Neural crest cell (in vitro differentiated cells): ENCODE data around the gene MYL3. TPM values are rescaled to one million over a fixed set of nuclear protein-coding genes. Genes with fewer than 3 reads are reported as not detected.
A peak's percentile ranks its signal among the peaks of the same experiment; 100 is the strongest.

Source experiments
- DNase-seq: peaks from one replicate; pipeline ENCODE4 v3.0.0; 2021; ENCODE audit warnings: low read depth, mixed read lengths, low spot score
- H3K27ac Mint-ChIP-seq: one replicate; pipeline ENCODE4 v1.8.0; 2021; ENCODE audit warnings: mild to moderate bottlenecking, mixed read lengths; ENCODE audit not compliant: unreplicated experiment
- H3K27me3 Mint-ChIP-seq: 2 replicates; pipeline ENCODE4 v1.8.0; 2021; ENCODE audit warnings: low read depth, mild to moderate bottlenecking, mixed read lengths
- H3K36me3 Mint-ChIP-seq: 2 replicates; pipeline ENCODE4 v1.8.0; 2021; ENCODE audit warnings: low read depth, mild to moderate bottlenecking, mixed read lengths
- H3K4me1 Mint-ChIP-seq: 2 replicates; pipeline ENCODE4 v1.8.0; 2021; ENCODE audit warnings: mixed read lengths
- H3K4me3 Mint-ChIP-seq: one replicate; pipeline ENCODE4 v1.8.0; 2021; ENCODE audit warnings: mild to moderate bottlenecking, mixed read lengths
- H3K9me3 Mint-ChIP-seq: 2 replicates; pipeline ENCODE4 v1.8.0; 2021; ENCODE audit warnings: mixed read lengths
- total RNA-seq: library from RNA; stranded (reverse); gene quantifications from 2 replicates; pipeline ENCODE4 v1.2.1, GENCODE V29; 2021
- TF ChIP-seq, protein P1 (sequence below): fragments of 200-600 bp; sonication (generic); conservative IDR thresholded peaks from 2 replicates; pipeline ENCODE4 v1.5.0; 2021; ENCODE audit warnings: antibody characterized with exemption, mild to moderate bottlenecking

Gene MYL3
- total RNA-seq, 1 donor from 2014 or later = not detected

DNA sequence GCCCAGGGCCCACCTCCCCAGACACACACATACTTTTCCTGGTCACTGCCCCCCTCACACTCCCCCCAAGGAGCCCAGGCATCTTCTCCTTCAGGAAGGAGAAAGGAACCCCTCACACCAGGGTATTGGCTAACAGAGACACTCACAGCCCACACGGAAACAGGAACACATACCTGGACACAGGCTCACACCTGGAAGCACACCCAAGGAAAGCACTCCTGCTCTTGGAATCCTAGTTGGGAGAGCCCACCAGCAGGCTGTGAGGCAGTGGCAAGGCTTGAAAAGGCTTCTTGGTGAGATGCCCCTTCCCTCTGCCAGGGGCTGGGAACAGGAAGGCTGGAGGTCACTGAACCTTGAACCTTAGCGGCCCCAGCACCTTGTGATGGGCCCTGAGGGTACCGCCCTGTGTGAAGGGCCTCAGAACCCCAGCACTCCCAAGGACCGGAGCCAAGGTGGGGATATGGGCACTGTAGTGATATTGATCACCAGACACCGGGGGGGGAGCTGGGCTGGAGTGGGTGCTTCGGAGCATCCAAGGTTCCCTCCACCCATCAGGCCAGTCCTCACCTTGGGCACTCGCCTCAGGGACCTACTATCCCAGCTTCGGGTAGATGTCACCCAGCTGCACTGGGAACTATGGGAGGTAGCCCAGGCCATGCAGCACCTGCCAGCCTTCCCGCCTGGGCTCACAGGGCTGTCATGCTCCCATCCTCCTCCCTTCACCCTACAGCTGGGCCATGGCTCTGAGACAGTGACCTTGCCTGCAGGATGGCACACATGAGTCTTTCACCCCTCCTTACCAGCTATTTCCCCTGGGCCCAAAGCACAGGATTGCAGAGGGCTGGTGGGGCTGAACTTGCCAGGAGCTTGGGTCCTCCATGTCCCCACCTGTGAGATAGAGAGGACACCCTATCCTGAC, 16.4 kb downstream of the MYL3 start:
- Mint-ChIP-seq H3K4me3 (no peak overlapping the region), H3K27ac (no peak overlapping the region), H3K9me3 (peaks cover 6% of the 10 kb centered on the region), H3K4me1 (peaks cover 14% of the 10 kb centered on the region), H3K27me3 (peaks cover 10% of the 10 kb centered on the region), H3K36me3 (no peaks in the 10 kb centered on the region)
- TF ChIP-seq, protein P1, sequence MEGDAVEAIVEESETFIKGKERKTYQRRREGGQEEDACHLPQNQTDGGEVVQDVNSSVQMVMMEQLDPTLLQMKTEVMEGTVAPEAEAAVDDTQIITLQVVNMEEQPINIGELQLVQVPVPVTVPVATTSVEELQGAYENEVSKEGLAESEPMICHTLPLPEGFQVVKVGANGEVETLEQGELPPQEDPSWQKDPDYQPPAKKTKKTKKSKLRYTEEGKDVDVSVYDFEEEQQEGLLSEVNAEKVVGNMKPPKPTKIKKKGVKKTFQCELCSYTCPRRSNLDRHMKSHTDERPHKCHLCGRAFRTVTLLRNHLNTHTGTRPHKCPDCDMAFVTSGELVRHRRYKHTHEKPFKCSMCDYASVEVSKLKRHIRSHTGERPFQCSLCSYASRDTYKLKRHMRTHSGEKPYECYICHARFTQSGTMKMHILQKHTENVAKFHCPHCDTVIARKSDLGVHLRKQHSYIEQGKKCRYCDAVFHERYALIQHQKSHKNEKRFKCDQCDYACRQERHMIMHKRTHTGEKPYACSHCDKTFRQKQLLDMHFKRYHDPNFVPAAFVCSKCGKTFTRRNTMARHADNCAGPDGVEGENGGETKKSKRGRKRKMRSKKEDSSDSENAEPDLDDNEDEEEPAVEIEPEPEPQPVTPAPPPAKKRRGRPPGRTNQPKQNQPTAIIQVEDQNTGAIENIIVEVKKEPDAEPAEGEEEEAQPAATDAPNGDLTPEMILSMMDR = no peak
- no peak for DNase-seq

DNA sequence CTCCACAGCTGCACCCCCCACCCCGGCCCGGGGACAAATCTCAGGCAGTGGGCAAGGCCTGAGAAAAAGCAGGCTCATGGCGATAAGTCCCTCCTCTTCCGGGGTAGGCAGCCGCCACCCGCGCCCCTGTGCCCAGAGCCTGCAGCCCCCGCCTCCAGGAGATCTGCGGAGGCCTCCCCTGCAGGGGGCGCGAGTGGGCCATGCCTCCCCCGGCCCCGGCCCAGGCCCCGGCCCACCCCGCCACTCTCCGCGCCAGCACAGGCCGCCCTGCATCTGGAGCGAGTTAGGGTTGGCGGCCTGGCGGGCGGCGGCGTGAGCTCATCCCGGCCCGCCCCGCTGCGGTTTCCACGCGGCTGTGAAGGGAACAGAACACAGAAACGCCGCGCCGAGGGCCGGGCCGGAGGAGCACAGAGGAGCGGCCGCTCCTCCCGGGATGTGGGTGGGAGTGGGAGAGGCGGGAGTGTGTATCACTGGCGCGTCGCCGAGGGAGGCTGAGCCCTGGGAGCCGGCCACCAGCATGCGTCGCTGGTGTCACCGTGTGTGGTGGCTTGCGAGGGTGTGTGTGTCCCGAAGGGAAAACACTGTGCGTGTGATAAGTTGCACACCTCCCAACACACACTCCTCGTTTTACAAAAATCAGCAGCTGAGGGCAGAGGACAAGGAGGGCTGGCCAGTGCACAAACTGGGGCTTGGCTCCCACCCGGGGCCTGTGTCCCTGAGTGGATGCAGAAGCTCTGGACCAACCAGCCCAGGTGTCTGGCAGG, 17.2 kb downstream of the MYL3 start:
- H3K27ac Mint-ChIP-seq = no peak overlapping the region
- peaks cover 14% of the 10 kb centered on the region for H3K4me1 Mint-ChIP-seq
- H3K4me3 Mint-ChIP-seq = no peak overlapping the region
- DNase-seq = no peak
- H3K27me3 Mint-ChIP-seq = peaks cover 13% of the 10 kb centered on the region
- H3K9me3 Mint-ChIP-seq = peaks cover 10% of the 10 kb centered on the region
- TF ChIP-seq, protein P1 = peak; percentile 63
- no peaks in the 10 kb centered on the region for H3K36me3 Mint-ChIP-seq

DNA sequence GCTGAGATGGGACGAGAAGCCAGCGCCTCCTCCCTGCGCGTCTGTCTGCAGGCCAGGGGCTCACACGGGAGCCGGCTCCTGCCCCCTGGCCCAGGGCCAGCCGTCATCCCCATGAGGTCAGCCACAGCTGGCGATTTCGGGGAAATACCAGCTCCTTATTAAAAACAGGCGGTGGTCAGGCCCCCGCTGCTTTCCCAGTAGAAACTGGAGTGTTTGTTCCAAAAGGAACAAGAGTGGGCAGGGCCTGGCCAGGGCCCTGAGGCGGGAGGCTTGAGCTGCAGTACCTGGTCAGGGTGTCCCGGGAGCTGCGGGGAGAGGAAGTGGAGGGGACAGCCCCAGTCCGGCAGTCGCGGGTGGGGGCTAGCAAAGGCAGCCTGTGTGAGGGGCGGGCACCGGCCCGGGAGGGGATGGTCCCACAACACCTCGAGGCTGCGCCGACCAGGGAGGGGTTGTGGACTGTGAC, 17.8 kb downstream of the MYL3 start:
- Mint-ChIP-seq H3K4me3 (no peak overlapping the region), H3K4me1 (peaks cover 14% of the 10 kb centered on the region), H3K36me3 (no peaks in the 10 kb centered on the region), H3K27me3 (peaks cover 13% of the 10 kb centered on the region), H3K27ac (no peak overlapping the region), H3K9me3 (peaks cover 12% of the 10 kb centered on the region)
- no peak for DNase-seq
- TF ChIP-seq, protein P1 = no peak

GRCh38 chr3:46844881-46845312, 18.3 kb downstream of the MYL3 start:
- DNase-seq = no peak
- H3K27ac Mint-ChIP-seq = no peak overlapping the region
- H3K4me3 Mint-ChIP-seq = no peak overlapping the region

DNA sequence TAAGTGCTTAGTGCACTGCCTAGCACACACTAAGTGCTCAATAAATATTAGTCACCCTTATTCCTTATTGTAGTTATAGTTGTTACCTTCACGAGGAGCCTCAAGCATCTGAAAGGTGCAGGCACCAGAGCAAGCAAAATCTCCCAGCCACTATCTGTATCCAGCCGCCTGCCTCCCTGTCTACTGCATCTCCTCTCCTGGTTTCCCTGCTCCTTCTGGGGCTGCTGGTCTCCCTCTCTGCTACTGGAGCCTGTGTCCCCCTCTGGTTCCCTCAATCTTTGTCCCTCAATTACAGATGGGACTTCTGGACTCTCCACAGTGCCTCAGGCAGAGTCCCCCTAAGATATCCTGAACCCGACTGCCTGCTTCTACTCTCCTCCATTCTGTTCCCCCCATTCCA, 18.8 kb downstream of the MYL3 start:
- Mint-ChIP-seq H3K27ac (no peak overlapping the region), H3K4me1 (peaks cover 14% of the 10 kb centered on the region), H3K9me3 (peaks cover 14% of the 10 kb centered on the region), H3K4me3 (no peak overlapping the region), H3K27me3 (peaks cover 13% of the 10 kb centered on the region), H3K36me3 (no peaks in the 10 kb centered on the region)
- TF ChIP-seq, protein P1 = no peak
- DNase-seq = no peak

More at GRCh38 chr3:46844881-46845312, 18.3 kb downstream of the MYL3 start:
- Mint-ChIP-seq H3K27me3 (peaks cover 13% of the 10 kb centered on the region), H3K9me3 (peaks cover 14% of the 10 kb centered on the region), H3K4me1 (peaks cover 14% of the 10 kb centered on the region), H3K36me3 (no peaks in the 10 kb centered on the region)
- TF ChIP-seq, protein P1 = no peak
